HepG2 (cell line): ENCODE measurements around the gene IKZF4. TPM values are rescaled to one million over a fixed set of nuclear protein-coding genes. Genes with fewer than 3 reads are reported as not detected.

Source experiments
- CAMTA2 ChIP-seq: sonication (generic); formaldehyde crosslinking; IDR thresholded peaks from 2 replicates; pipeline ENCODE4 v1.4.0; 2020; ENCODE audit warnings: mild to moderate bottlenecking, missing genetic modification reagents, borderline replicate concordance
- CBX5 ChIP-seq: sonication (generic); formaldehyde crosslinking; IDR thresholded peaks from 2 replicates; pipeline ENCODE4 v1.4.0; 2020; ENCODE audit warnings: missing genetic modification reagents, borderline replicate concordance
- DPF2 ChIP-seq: sonication (generic); formaldehyde crosslinking; IDR thresholded peaks from 2 replicates; pipeline ENCODE4 v1.4.0; 2020; ENCODE audit warnings: mild to moderate bottlenecking, low read depth, missing genetic modification reagents, borderline replicate concordance
- HDAC6 ChIP-seq: fragments of 200-600 bp; sonication (generic); IDR thresholded peaks from 2 replicates; pipeline ENCODE4 v1.7.0; 2017; ENCODE audit warnings: mild to moderate bottlenecking, antibody characterized with exemption, low read length, low read depth
- KAT8 ChIP-seq: IDR thresholded peaks from 2 replicates; pipeline ENCODE4 v1.6.1; 2016; ENCODE audit warnings: missing genetic modification reagents, missing compliant biosample characterization
- KMT2A ChIP-seq: sonication (generic); formaldehyde crosslinking; IDR thresholded peaks from 2 replicates; pipeline ENCODE4 v1.4.0; 2020; ENCODE audit warnings: missing genetic modification reagents
- MIXL1 ChIP-seq: IDR thresholded peaks from 2 replicates; pipeline ENCODE4 v1.6.1; 2016
- MXD3 ChIP-seq: IDR thresholded peaks from 2 replicates; pipeline ENCODE4 v1.6.1; 2016; ENCODE audit warnings: mild to moderate bottlenecking, missing biosample characterization, missing genetic modification reagents
- NFIC ChIP-seq: IDR thresholded peaks from 2 replicates; pipeline ENCODE4 v1.6.1; 2012; ENCODE audit warnings: mild to moderate bottlenecking, low read length, inconsistent platforms
- ONECUT2 ChIP-seq: sonication (generic); formaldehyde crosslinking; IDR thresholded peaks from 2 replicates; pipeline ENCODE4 v1.4.0; 2020; ENCODE audit warnings: missing genetic modification reagents
- PCBP1 ChIP-seq: fragments of 200-400 bp; formaldehyde crosslinking; IDR thresholded peaks from 2 replicates; pipeline ENCODE4 v1.6.1; 2017; ENCODE audit warnings: mild to moderate bottlenecking, low read depth, low read length, borderline replicate concordance
- PPARG ChIP-seq: conservative IDR thresholded peaks from 2 replicates; pipeline ENCODE4 v1.6.1; 2016; ENCODE audit warnings: missing biosample characterization, missing genetic modification reagents
- RXRA ChIP-seq: sonication (generic); formaldehyde crosslinking; IDR thresholded peaks from 2 replicates; pipeline ENCODE4 v1.5.1; 2020; ENCODE audit warnings: missing genetic modification reagents
- ZBTB14 ChIP-seq: sonication (generic); formaldehyde crosslinking; IDR thresholded peaks from 2 replicates; pipeline ENCODE4 v1.4.0; 2020; ENCODE audit warnings: missing genetic modification reagents
- ZFY ChIP-seq: sonication (generic); formaldehyde crosslinking; IDR thresholded peaks from 2 replicates; pipeline ENCODE4 v1.4.0; 2020; ENCODE audit warnings: missing genetic modification reagents
- ZNF235 ChIP-seq: sonication (generic); formaldehyde crosslinking; IDR thresholded peaks from 2 replicates; pipeline ENCODE4 v1.8.1; 2023; ENCODE audit warnings: mild to moderate bottlenecking, missing genetic modification reagents, borderline replicate concordance
- ZNF556 ChIP-seq: sonication (generic); formaldehyde crosslinking; IDR thresholded peaks from 2 replicates; pipeline ENCODE4 v1.4.0; 2020; ENCODE audit warnings: mild to moderate bottlenecking, missing genetic modification reagents, borderline replicate concordance
- ZNF678 ChIP-seq: sonication (generic); formaldehyde crosslinking; IDR thresholded peaks from 2 replicates; pipeline ENCODE4 v1.4.0; 2020; ENCODE audit warnings: mild to moderate bottlenecking, missing genetic modification reagents
- ZSCAN12 ChIP-seq: sonication (generic); formaldehyde crosslinking; IDR thresholded peaks from 2 replicates; pipeline ENCODE4 v1.9.0; 2021; ENCODE audit warnings: mild to moderate bottlenecking, missing genetic modification reagents
- polyA plus RNA-seq, 8 experiments: library from polyadenylated mRNA; depleted of rRNA in 3 of 8; stranded (reverse) in 7 of 8; unstranded in 1 of 8; fragments of >200 nt; fragmentation: Illumina TruSeq in 4 of 8; extraction: Trizol in 4 of 8; gene quantifications; 2 replicates each; pipeline versions ENCODE4 v1.2.1 to v1.2.3, GENCODE V29; 2011 to 2016; ENCODE audit warnings: low read depth in 4 of 8, missing spikeins in 1 of 8, mixed read lengths in 1 of 8; ENCODE audit not compliant: insufficient read depth in 1 of 8
- total RNA-seq, 5 experiments: library from RNA; depleted of rRNA; stranded (reverse); fragments of >200 nt; fragmentation: Illumina TruSeq; extraction: Trizol; gene quantifications; 2 replicates each; pipeline ENCODE4 v1.2.3, GENCODE V29; 2016; ENCODE audit warnings: low read depth in 1 of 5
- TF ChIP-seq, protein P1 (sequence below): sonication (generic); formaldehyde crosslinking; IDR thresholded peaks from 2 replicates; pipeline ENCODE4 v1.8.1; 2023; ENCODE audit warnings: missing genetic modification reagents, mild to moderate bottlenecking, borderline replicate concordance
- TF ChIP-seq, protein P2 (sequence below): IDR thresholded peaks from 2 replicates; pipeline ENCODE4 v1.6.1; 2016; ENCODE audit warnings: missing compliant biosample characterization, missing genetic modification reagents, borderline replicate concordance
- TF ChIP-seq, protein P3 (sequence below): sonication (generic); formaldehyde crosslinking; IDR thresholded peaks from 2 replicates; pipeline ENCODE4 v1.5.0; 2020; ENCODE audit warnings: mild to moderate bottlenecking, missing genetic modification reagents, borderline replicate concordance

IKZF4 gene
- total and polyA plus RNA-seq, 2 of the 13 experiments (the other 11 are each of a cell fraction or from before 2014, with no cell fraction given) = 0.58 to 2.2 TPM

- peak; percentile 79; the same call in 1 of the 2 replicates for TF ChIP-seq CBX5 (CRISPR knock-in tag)
- TF ChIP-seq, protein P1, sequence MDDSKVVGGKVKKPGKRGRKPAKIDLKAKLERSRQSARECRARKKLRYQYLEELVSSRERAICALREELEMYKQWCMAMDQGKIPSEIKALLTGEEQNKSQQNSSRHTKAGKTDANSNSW (CRISPR knock-in tag) = 0 out of 2 replicates have a peak, but pooled peaks have one; percentile 55
- TF ChIP-seq KMT2A (CRISPR knock-in tag) = peak; percentile 82
- TF ChIP-seq ZBTB14 (CRISPR knock-in tag) = no peak
- TF ChIP-seq CAMTA2 (CRISPR knock-in tag) = no peak
- peak; percentile 63 for TF ChIP-seq RXRA
- TF ChIP-seq KAT8 (CRISPR knock-in tag) = peak; percentile 98
- TF ChIP-seq DPF2 = no peak
- TF ChIP-seq ZNF556 (CRISPR knock-in tag) = 0 out of 2 replicates have a peak, but pooled peaks have one; percentile 8
- TF ChIP-seq ONECUT2 (CRISPR knock-in tag) = peak; percentile 44; the same call in 1 of the 2 replicates
- TF ChIP-seq, protein P2, sequence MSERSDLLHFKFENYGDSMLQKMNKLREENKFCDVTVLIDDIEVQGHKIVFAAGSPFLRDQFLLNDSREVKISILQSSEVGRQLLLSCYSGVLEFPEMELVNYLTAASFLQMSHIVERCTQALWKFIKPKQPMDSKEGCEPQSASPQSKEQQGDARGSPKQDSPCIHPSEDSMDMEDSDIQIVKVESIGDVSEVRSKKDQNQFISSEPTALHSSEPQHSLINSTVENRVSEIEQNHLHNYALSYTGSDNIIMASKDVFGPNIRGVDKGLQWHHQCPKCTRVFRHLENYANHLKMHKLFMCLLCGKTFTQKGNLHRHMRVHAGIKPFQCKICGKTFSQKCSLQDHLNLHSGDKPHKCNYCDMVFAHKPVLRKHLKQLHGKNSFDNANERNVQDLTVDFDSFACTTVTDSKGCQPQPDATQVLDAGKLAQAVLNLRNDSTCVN (CRISPR knock-in tag) = peak; percentile 66; the same call in 1 of the 2 replicates
- TF ChIP-seq NFIC = peak; percentile 22; the same call in 1 of the 2 replicates
- no peak for TF ChIP-seq HDAC6
- TF ChIP-seq MIXL1 (CRISPR knock-in tag) = peak; percentile 72
- TF ChIP-seq MXD3 (CRISPR knock-in tag) = peak; percentile 77
- peak; percentile 77 for TF ChIP-seq ZFY (CRISPR knock-in tag)
- no peak for TF ChIP-seq ZSCAN12 (CRISPR knock-in tag)
- TF ChIP-seq PCBP1 = peak; percentile 95; the same call in 1 of the 2 replicates
- TF ChIP-seq ZNF235 (CRISPR knock-in tag) = peak; percentile 69; the same call in 1 of the 2 replicates
- no peak for TF ChIP-seq ZNF678 (CRISPR knock-in tag)
- TF ChIP-seq PPARG (CRISPR knock-in tag) = 0 out of 2 replicates have a peak, but pooled peaks have one; percentile 28
- TF ChIP-seq, protein P3, sequence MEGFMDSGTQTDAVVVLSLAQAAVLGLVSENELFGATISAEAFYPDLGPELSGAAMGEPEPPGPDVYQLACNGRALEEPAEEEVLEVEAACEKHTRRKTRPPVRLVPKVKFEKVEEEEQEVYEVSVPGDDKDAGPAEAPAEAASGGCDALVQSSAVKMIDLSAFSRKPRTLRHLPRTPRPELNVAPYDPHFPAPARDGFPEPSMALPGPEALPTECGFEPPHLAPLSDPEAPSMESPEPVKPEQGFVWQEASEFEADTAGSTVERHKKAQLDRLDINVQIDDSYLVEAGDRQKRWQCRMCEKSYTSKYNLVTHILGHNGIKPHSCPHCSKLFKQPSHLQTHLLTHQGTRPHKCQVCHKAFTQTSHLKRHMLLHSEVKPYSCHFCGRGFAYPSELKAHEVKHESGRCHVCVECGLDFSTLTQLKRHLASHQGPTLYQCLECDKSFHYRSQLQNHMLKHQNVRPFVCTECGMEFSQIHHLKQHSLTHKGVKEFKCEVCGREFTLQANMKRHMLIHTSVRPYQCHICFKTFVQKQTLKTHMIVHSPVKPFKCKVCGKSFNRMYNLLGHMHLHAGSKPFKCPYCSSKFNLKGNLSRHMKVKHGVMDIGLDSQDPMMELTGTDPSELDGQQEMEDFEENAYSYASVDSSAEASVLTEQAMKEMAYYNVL (CRISPR knock-in tag) = peak; percentile 76; the same call in 1 of the 2 replicates
Observed at GRCh38 chr12:56041552-56042429, 20.9 kb downstream of the IKZF4 start, which contains the start of gene RPS26 (continued).
